ENCODE data around the gene SELENOP. TPM values are rescaled to one million over a fixed set of nuclear protein-coding genes. Genes with fewer than 3 reads are reported as not detected.
A peak's percentile ranks its signal among the peaks of the same experiment; 100 is the strongest.

SELENOP gene
- total and polyA plus RNA-seq, 2 of the 13 experiments (the other 11 are each of a cell fraction or from before 2014, with no cell fraction given) = 1,895 to 2,083 TPM

DNA sequence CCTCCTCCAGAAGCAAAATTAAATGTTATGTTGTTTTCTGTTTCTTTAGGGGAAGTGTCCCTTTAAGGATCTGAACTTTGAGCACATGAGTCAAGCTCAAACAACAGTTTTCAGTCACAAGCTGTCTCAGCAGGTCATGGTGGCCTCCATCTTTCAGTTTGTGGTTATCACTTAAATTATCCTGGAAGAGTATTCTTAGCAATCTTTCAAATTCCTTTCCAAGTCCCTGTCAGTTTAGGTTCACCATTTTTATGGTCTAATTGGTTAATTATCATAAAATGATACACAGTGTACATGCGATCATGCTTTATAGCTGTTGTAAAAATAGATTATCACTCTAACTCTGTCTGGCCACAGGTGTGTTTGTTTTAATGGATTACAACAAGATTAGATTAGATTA lies 43.1 kb upstream of the SELENOP start (continued):
- TF ChIP-seq, protein P1, sequence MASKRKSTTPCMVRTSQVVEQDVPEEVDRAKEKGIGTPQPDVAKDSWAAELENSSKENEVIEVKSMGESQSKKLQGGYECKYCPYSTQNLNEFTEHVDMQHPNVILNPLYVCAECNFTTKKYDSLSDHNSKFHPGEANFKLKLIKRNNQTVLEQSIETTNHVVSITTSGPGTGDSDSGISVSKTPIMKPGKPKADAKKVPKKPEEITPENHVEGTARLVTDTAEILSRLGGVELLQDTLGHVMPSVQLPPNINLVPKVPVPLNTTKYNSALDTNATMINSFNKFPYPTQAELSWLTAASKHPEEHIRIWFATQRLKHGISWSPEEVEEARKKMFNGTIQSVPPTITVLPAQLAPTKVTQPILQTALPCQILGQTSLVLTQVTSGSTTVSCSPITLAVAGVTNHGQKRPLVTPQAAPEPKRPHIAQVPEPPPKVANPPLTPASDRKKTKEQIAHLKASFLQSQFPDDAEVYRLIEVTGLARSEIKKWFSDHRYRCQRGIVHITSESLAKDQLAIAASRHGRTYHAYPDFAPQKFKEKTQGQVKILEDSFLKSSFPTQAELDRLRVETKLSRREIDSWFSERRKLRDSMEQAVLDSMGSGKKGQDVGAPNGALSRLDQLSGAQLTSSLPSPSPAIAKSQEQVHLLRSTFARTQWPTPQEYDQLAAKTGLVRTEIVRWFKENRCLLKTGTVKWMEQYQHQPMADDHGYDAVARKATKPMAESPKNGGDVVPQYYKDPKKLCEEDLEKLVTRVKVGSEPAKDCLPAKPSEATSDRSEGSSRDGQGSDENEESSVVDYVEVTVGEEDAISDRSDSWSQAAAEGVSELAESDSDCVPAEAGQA (IDR thresholded peaks at IDR 0.05; ENCODE audit: low read depth) = no peak
- TF ChIP-seq, protein P1 (CRISPR knock-in tag; IDR thresholded peaks at IDR 0.05; ENCODE audit: borderline replicate concordance) = no peak
- TF ChIP-seq NCOR1 (IDR thresholded peaks at IDR 0.05; ENCODE audit: borderline replicate concordance, low read length) (peak; percentile 56; the same call in 1 of the 2 replicates), SP5 (CRISPR knock-in tag; IDR thresholded peaks at IDR 0.05; ENCODE audit: borderline replicate concordance, low read depth) (no peak), CHCHD3 (CRISPR knock-in tag; IDR thresholded peaks at IDR 0.05) (no peak), KLF6 (CRISPR knock-in tag; IDR thresholded peaks at IDR 0.05) (no peak), ZNF138 (CRISPR knock-in tag; IDR thresholded peaks at IDR 0.05; ENCODE audit: low read depth) (no peak), ZMYM3 (CRISPR knock-in tag; IDR thresholded peaks at IDR 0.05) (peak; percentile 30; the same call in 1 of the 2 replicates), HDAC6 (IDR thresholded peaks at IDR 0.05; ENCODE audit: low read depth, low read length) (no peak), ERF (CRISPR knock-in tag; IDR thresholded peaks at IDR 0.05) (no peak), ZNF776 (CRISPR knock-in tag; IDR thresholded peaks at IDR 0.05) (no peak), GABPA (IDR thresholded peaks at IDR 0.05; ENCODE audit: low read depth, low read length) (no peak), GABPA (CRISPR knock-in tag; IDR thresholded peaks at IDR 0.05; ENCODE audit: low read depth) (no peak; the same call in 1 of the 2 replicates)
- TF ChIP-seq, protein P2, sequence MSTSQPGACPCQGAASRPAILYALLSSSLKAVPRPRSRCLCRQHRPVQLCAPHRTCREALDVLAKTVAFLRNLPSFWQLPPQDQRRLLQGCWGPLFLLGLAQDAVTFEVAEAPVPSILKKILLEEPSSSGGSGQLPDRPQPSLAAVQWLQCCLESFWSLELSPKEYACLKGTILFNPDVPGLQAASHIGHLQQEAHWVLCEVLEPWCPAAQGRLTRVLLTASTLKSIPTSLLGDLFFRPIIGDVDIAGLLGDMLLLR (CRISPR knock-in tag; IDR thresholded peaks at IDR 0.05) = no peak
- TF ChIP-seq, protein P3, sequence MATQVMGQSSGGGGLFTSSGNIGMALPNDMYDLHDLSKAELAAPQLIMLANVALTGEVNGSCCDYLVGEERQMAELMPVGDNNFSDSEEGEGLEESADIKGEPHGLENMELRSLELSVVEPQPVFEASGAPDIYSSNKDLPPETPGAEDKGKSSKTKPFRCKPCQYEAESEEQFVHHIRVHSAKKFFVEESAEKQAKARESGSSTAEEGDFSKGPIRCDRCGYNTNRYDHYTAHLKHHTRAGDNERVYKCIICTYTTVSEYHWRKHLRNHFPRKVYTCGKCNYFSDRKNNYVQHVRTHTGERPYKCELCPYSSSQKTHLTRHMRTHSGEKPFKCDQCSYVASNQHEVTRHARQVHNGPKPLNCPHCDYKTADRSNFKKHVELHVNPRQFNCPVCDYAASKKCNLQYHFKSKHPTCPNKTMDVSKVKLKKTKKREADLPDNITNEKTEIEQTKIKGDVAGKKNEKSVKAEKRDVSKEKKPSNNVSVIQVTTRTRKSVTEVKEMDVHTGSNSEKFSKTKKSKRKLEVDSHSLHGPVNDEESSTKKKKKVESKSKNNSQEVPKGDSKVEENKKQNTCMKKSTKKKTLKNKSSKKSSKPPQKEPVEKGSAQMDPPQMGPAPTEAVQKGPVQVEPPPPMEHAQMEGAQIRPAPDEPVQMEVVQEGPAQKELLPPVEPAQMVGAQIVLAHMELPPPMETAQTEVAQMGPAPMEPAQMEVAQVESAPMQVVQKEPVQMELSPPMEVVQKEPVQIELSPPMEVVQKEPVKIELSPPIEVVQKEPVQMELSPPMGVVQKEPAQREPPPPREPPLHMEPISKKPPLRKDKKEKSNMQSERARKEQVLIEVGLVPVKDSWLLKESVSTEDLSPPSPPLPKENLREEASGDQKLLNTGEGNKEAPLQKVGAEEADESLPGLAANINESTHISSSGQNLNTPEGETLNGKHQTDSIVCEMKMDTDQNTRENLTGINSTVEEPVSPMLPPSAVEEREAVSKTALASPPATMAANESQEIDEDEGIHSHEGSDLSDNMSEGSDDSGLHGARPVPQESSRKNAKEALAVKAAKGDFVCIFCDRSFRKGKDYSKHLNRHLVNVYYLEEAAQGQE (IDR thresholded peaks at IDR 0.05; ENCODE audit: borderline replicate concordance in 1 of 2, low read depth in 1 of 2, low read length in 2 of 2) = no peak
- TF ChIP-seq, protein P4, sequence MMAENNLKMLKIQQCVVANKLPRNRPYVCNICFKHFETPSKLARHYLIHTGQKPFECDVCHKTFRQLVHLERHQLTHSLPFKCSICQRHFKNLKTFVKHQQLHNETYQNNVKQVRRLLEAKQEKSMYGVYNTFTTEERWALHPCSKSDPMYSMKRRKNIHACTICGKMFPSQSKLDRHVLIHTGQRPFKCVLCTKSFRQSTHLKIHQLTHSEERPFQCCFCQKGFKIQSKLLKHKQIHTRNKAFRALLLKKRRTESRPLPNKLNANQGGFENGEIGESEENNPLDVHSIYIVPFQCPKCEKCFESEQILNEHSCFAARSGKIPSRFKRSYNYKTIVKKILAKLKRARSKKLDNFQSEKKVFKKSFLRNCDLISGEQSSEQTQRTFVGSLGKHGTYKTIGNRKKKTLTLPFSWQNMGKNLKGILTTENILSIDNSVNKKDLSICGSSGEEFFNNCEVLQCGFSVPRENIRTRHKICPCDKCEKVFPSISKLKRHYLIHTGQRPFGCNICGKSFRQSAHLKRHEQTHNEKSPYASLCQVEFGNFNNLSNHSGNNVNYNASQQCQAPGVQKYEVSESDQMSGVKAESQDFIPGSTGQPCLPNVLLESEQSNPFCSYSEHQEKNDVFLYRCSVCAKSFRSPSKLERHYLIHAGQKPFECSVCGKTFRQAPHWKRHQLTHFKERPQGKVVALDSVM (CRISPR knock-in tag; IDR thresholded peaks at IDR 0.05) = no peak
- TF ChIP-seq, protein P5, sequence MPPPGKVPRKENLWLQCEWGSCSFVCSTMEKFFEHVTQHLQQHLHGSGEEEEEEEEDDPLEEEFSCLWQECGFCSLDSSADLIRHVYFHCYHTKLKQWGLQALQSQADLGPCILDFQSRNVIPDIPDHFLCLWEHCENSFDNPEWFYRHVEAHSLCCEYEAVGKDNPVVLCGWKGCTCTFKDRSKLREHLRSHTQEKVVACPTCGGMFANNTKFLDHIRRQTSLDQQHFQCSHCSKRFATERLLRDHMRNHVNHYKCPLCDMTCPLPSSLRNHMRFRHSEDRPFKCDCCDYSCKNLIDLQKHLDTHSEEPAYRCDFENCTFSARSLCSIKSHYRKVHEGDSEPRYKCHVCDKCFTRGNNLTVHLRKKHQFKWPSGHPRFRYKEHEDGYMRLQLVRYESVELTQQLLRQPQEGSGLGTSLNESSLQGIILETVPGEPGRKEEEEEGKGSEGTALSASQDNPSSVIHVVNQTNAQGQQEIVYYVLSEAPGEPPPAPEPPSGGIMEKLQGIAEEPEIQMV (CRISPR knock-in tag; IDR thresholded peaks at IDR 0.05; ENCODE audit: low read depth) = no peak
